DND-41 (cell line): Measurements from ENCODE around the gene APCDD1L.

Experiments used
- CTCF ChIP-seq: IDR thresholded peaks from 2 replicates; pipeline ENCODE4 v1.5.1; 2012; ENCODE audit warnings: borderline replicate concordance, low read length, moderate library complexity, mild to moderate bottlenecking; ENCODE audit not compliant: poor library complexity, severe bottlenecking; ENCODE audit errors: extremely low read depth
- EZH2 ChIP-seq: IDR thresholded peaks from 3 replicates; pipeline ENCODE4 v1.6.1; 2012; ENCODE audit warnings: borderline replicate concordance, low read depth, mild to moderate bottlenecking, moderate library complexity, low read length, inconsistent platforms; ENCODE audit not compliant: severe bottlenecking

GRCh38 chr20:58421497-58421850 lies 93.7 kb downstream of the APCDD1L start:
- no peak for TF ChIP-seq CTCF
- no peak for TF ChIP-seq EZH2
